ENCODE measurements around the gene PHLPP2. TPM values are rescaled to one million over a fixed set of nuclear protein-coding genes. Genes with fewer than 3 reads are reported as not detected.
"Not testable (repeated sequence)": the region's sequence is repeated elsewhere in the genome, so short reads cannot be mapped to it uniquely, and the experiment has no call there.

Gene PHLPP2
- total RNA-seq, 2 experiments from 2014 or later: 7.2 to 7.4 TPM

- Mint-ChIP-seq H3K27ac (no peak overlapping the region), H3K4me1 (no peaks in the 10 kb centered on the region), H3K36me3 (no peaks in the 10 kb centered on the region), H3K4me3 (no peak overlapping the region), H3K27me3 (peaks cover 34% of the 10 kb centered on the region), H3K9me3 (no peaks in the 10 kb centered on the region)
- ATAC-seq (ENCODE audit: low read depth) (no peak), DNase-seq (no peak)
- POLR2A ChIA-PET: no interaction called here
Observed at GRCh38 chr16:71631776-71632175, 92.7 kb downstream of the PHLPP2 start.

DNA sequence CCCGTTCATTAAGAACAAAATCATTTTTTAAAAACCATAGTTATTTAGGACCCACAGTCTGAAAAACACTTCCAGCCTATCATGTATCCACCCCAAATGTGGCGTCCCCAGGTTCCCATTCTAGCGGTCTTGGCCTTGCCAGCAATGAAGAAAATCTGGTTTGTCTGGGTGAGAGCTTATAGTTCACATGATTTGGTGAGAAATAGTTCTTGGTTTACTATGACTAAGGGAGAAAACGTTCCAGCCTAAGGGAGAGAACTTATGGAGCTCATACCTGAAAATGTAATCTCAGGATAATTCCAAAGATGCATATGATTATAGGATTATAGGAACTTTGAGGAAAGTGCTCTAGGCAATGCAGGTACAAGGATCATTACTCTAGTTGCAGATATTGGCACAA, 93.7 kb downstream of the PHLPP2 start:
- Mint-ChIP-seq H3K27me3 (peaks cover 35% of the 10 kb centered on the region), H3K4me1 (peaks cover 1% of the 10 kb centered on the region), H3K4me3 (no peak overlapping the region), H3K36me3 (no peaks in the 10 kb centered on the region), H3K27ac (no peak overlapping the region), H3K9me3 (no peaks in the 10 kb centered on the region)
- no peak for DNase-seq
- no peak for ATAC-seq (ENCODE audit: low read depth)
- POLR2A ChIA-PET: no interaction called here

- Mint-ChIP-seq H3K4me1 (peaks cover 1% of the 10 kb centered on the region), H3K27ac (no peak overlapping the region), H3K4me3 (no peak overlapping the region), H3K27me3 (peaks cover 34% of the 10 kb centered on the region), H3K36me3 (no peaks in the 10 kb centered on the region), H3K9me3 (no peaks in the 10 kb centered on the region)
- ATAC-seq (ENCODE audit: low read depth) (no peak), DNase-seq (no peak)
- POLR2A ChIA-PET: interaction anchor here (0.6 kb wide), 1 partner anchor 92 kb away, joined by 3 read pairs; no protein-coding TSS in a partner anchor
Observed at GRCh38 chr16:71629278-71630016, 95.1 kb downstream of the PHLPP2 start.

DNA sequence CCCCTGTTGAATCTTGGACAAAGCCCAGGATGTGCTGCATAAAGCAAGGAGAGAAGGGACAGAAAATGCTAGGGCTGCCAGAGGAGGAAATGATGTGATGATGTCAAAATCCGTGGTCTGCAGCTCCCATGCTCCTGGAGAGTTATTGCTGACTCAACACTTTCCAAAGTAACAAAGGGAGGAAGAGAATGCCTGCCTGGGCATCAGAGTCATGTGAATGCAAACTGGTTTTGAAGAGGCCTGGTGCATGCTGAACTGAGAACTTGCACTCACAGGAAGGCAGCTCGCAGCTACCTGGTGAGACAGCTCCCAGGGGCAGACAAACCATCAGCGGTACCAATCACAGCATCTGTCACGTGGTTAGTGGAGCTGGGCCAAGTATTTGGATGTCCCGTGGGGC, 95.7 kb downstream of the PHLPP2 start:
- POLR2A ChIA-PET: interaction anchor here (0.6 kb wide), 1 partner anchor 93 kb away, joined by 3 read pairs; no protein-coding TSS in a partner anchor
- H3K4me3 Mint-ChIP-seq: no peak overlapping the region
- no peak for ATAC-seq (ENCODE audit: low read depth)

GRCh38 chr16:71627731-71628181, 96.7 kb downstream of the PHLPP2 start:
- no peak for ATAC-seq (ENCODE audit: low read depth)
- H3K4me1 Mint-ChIP-seq: peaks cover 3% of the 10 kb centered on the region
- H3K9me3 Mint-ChIP-seq: no peaks in the 10 kb centered on the region
- POLR2A ChIA-PET: no interaction called here
- DNase-seq: no peak
- H3K27me3 Mint-ChIP-seq: peaks cover 34% of the 10 kb centered on the region
- no peaks in the 10 kb centered on the region for H3K36me3 Mint-ChIP-seq
- no peak overlapping the region for H3K27ac Mint-ChIP-seq
- no peak overlapping the region for H3K4me3 Mint-ChIP-seq

More for the DNA sequence above, 95.7 kb downstream of the PHLPP2 start:
- Mint-ChIP-seq H3K27me3 (peaks cover 34% of the 10 kb centered on the region), H3K27ac (no peak overlapping the region), H3K4me1 (peaks cover 1% of the 10 kb centered on the region), H3K9me3 (no peaks in the 10 kb centered on the region), H3K36me3 (no peaks in the 10 kb centered on the region)
- DNase-seq: no peak

DNA sequence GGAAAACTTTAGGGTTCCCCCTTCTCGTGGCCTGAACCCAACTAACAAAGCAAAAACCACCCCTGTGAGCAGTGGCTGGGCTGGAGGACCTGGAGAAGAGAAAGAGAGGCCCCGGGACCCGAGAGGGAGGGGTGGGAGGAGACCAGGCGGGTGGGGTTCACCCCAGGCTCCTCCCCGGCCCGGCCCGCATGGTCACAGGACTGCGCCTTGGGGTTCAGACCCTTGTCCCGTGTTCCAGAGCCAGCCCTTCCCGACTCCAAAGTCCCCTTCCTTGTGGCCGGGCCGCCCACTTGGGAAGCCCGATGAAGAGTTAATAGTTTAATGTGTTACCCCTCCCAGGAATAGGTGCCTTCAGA, 97.7 kb downstream of the PHLPP2 start:
- DNase-seq (no peak), ATAC-seq (ENCODE audit: low read depth) (no peak)
- Mint-ChIP-seq H3K9me3 (no peaks in the 10 kb centered on the region), H3K4me1 (peaks cover 12% of the 10 kb centered on the region), H3K36me3 (no peaks in the 10 kb centered on the region), H3K27ac (no peak overlapping the region), H3K27me3 (peaks cover 31% of the 10 kb centered on the region), H3K4me3 (peak overlapping the region; percentile 46)
- POLR2A ChIA-PET: no interaction called here

- peak; percentile 10 for ATAC-seq (ENCODE audit: low read depth)
- peak within 1 kb of the TSS; percentile 53 for H3K4me3 Mint-ChIP-seq
- no peaks in the 10 kb centered on the region for H3K36me3 Mint-ChIP-seq
Observed at GRCh38 chr16:71626018-71626857, 98.3 kb downstream of the PHLPP2 start, which contains the start of gene MARVELD3. TSS of gene MARVELD3 (plus strand) at chr16:71626184. CDS start at chr16:71626230, 46 bp downstream.

GRCh38 chr16:71625113-71625850, 99.2 kb downstream of the PHLPP2 start:
- H3K9me3 Mint-ChIP-seq: no peaks in the 10 kb centered on the region
- no peak for DNase-seq
- no peak overlapping the region for H3K27ac Mint-ChIP-seq
- POLR2A ChIA-PET: no interaction called here
- H3K36me3 Mint-ChIP-seq: no peaks in the 10 kb centered on the region
- ATAC-seq (ENCODE audit: low read depth): no peak
- peaks cover 41% of the 10 kb centered on the region for H3K27me3 Mint-ChIP-seq
- peaks cover 15% of the 10 kb centered on the region for H3K4me1 Mint-ChIP-seq
- H3K4me3 Mint-ChIP-seq: peak overlapping the region; percentile 18

More at GRCh38 chr16:71626018-71626857, 98.3 kb downstream of the PHLPP2 start, which contains the start of gene MARVELD3:
- H3K9me3 Mint-ChIP-seq: no peaks in the 10 kb centered on the region
- POLR2A ChIA-PET: no interaction called here
- H3K4me1 Mint-ChIP-seq: peaks cover 14% of the 10 kb centered on the region
- H3K27me3 Mint-ChIP-seq: peaks cover 31% of the 10 kb centered on the region
- no peak within 1 kb of the TSS for H3K27ac Mint-ChIP-seq
- DNase-seq: peak; percentile 47

DNA sequence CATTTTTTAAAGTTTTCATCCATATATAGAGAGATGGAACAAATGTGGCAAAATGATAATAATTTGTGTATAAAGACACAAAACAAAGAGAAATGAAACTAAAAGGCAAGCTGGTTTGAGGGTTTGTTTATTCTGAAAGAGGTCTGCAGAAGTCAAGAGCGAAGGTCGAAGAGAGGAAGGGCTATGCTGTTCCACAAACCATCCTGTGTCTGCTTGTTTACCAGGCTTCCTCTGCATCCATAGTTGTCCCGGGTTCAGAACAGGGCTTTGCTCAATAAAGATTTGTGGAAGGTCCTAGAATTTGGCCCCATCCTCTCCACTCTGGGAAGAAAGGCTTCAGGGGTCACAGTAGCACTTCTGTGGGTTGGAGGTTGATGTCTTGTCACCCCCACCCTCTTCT, 100.9 kb downstream of the PHLPP2 start:
- Mint-ChIP-seq H3K27me3 (peaks cover 47% of the 10 kb centered on the region), H3K36me3 (no peaks in the 10 kb centered on the region), H3K4me1 (peaks cover 15% of the 10 kb centered on the region), H3K9me3 (no peaks in the 10 kb centered on the region), H3K4me3 (no peak overlapping the region), H3K27ac (no peak overlapping the region)
- POLR2A ChIA-PET: interaction anchor here (1.5 kb wide), 1 partner anchor 11 kb away, joined by 3 read pairs; no protein-coding TSS in a partner anchor
- ATAC-seq (ENCODE audit: low read depth) (no peak), DNase-seq (no peak)

DNA sequence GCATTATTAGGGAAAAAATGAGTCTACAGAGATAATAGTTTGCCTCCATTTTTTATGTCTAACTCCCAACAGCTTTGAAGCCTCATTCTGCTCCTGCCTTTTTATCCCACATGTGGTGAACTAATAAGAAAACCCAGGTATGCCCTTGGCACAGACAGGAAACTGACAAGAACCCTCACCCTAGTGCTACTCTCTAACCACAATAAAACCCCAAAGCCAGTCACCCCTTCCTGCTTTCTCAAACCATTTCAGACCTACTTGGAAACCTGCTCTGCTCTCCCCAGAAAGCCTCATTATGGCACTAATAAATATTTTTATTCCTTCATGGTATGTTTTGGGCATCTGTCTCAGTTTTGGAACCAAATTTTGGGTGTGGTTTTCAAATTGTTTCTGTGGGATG, 102.4 kb downstream of the PHLPP2 start:
- H3K27me3 Mint-ChIP-seq: peaks cover 44% of the 10 kb centered on the region
- H3K4me1 Mint-ChIP-seq: peaks cover 15% of the 10 kb centered on the region
- no peaks in the 10 kb centered on the region for H3K9me3 Mint-ChIP-seq
- POLR2A ChIA-PET: interaction anchor here (0.6 to 1.5 kb wide), 2 partner anchors 12 to 57 kb away, joined by 3 read pairs; no protein-coding TSS in a partner anchor
- ATAC-seq (ENCODE audit: low read depth): peak; percentile 60
- no peak for DNase-seq
- no peaks in the 10 kb centered on the region for H3K36me3 Mint-ChIP-seq
- peak overlapping the region; percentile 54 for H3K27ac Mint-ChIP-seq
- peak overlapping the region; percentile 53 for H3K4me3 Mint-ChIP-seq

DNA sequence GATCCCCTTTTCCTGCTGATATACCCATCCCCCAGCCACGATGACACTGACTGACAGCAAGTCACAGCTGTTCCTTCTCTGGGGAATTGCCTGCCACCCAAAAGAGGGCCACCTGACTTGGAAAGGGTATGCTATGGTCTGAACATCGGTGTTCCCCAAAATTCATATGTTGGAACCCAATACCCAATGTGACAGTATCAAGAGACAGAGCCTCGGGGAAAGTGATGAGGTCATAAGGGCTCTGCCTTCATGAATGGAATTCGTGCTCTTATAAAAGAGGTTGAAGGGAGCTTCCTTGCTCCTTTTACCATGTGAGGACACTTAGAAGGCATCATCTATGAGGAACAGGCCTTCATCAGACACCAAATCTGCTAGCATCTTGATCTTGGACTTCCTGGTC, 106.1 kb downstream of the PHLPP2 start:
- H3K4me3 Mint-ChIP-seq: no peak overlapping the region
- H3K27ac Mint-ChIP-seq: no peak overlapping the region
- peaks cover 48% of the 10 kb centered on the region for H3K27me3 Mint-ChIP-seq
- POLR2A ChIA-PET: no interaction called here
- ATAC-seq (ENCODE audit: low read depth) (no peak), DNase-seq (no peak)
- H3K36me3 Mint-ChIP-seq: no peaks in the 10 kb centered on the region
- H3K4me1 Mint-ChIP-seq: peaks cover 14% of the 10 kb centered on the region
- no peaks in the 10 kb centered on the region for H3K9me3 Mint-ChIP-seq

DNA sequence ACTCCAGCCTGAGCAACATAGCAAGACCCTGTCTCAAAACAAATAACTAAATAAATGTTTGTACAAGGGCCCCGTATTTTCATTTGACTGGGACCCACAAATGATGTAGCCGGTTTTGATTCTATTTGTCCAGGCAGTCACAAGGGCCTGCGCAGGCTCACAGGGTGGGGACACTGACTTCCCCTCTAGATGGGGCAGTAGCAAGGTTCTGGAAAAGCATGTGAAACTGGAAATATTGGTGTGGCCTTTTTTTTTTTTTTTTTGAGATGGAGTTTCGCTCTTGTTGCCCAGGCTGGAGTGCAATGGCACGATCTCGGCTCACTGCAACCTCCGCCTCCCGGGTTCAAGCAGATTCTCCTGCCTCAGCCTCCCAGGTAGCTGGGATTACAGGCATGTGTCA, 109.5 kb downstream of the PHLPP2 start:
- H3K36me3 Mint-ChIP-seq; POLR2A ChIA-PET; DNase-seq; H3K4me3 Mint-ChIP-seq; H3K27ac Mint-ChIP-seq; H3K9me3 Mint-ChIP-seq; H3K4me1 Mint-ChIP-seq; ATAC-seq (ENCODE audit: low read depth): not testable (repeated sequence)
- H3K27me3 Mint-ChIP-seq: peaks cover 55% of the 10 kb centered on the region
